A549 treated with CORT108297 at 1 μM for 4 hours (cell line): ENCODE data around the gene FGB. TPM values are rescaled to one million over a fixed set of nuclear protein-coding genes. Genes with fewer than 3 reads are reported as not detected.

Source experiments
- total RNA-seq: library from RNA; stranded (reverse); fragments of 200-300 nt; extraction: Qiagen RNA extraction; gene quantifications from 5 replicates; pipeline ENCODE4 v1.2.3, GENCODE V29; 2022

FGB gene
- total RNA-seq, result 11.4 to 17.7 TPM (median 12.9 TPM) in 5 replicates

DNA sequence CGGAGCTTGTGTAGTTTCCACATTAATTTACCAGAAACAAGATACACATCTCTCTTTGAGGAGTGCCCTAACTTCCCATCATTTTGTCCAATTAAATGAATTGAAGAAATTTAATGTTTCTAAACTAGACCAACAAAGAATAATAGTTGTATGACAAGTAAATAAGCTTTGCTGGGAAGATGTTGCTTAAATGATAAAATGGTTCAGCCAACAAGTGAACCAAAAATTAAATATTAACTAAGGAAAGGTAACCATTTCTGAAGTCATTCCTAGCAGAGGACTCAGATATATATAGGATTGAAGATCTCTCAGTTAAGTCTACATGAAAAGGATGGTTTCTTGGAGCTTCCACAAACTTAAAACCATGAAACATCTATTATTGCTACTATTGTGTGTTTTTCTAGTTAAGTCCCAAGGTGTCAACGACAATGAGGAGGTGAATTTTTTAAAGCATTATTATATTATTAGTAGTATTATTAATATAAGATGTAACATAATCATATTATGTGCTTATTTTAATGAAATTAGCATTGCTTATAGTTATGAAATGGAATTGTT is at the start of gene FGB:
FGB (plus strand) TSS at position 315 of the 558 bp plus-strand sequence; CDS start at position 323, 8 bp downstream.

DNA sequence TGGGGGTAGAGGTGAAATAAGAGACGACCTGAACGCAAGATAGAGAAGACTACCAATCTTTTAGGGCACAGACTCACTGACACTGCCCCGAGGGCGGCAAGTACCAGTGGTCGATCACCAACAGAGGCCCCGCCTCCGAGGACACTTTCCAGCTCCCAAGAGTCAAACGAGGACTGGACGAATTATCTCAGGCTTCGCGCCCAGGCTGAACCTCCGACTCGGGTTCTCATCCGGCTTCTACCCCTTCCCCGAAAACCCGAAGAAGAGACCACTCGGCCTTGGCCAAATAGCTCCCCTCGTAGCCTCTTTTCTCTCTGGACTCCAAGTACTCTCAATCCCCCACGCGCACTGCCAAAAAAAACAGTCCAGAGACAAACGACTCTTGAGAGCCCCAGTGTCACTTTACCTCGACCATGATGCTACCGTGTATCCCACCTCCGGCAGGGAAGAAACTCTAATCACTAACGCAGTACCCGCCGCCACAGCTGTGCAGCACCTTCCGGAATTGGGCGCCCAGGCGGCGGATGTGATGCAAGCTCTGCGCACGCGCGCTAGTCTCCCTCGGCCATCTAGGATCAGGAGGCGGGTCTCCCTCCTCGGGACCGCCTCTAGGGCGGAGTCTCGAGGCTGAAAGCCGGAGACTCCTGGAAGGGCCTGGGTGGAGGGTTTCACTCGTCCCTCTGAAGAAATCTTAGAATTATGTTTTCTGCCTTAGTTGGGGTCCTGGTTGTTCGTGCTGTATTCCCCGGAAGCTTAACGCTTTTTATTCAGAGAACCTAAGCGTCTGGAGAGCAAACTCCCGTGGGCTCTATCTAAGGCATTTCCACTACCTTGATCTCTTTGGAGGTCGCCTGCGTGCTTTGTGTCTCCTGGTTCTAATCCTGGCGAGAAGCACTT is 12.7 kb upstream of the FGB start, which contains the start of gene PLRG1:
PLRG1 (minus strand) TSS at position 507 of the 897 bp plus-strand sequence; CDS start at position 415, 92 bp downstream.

DNA sequence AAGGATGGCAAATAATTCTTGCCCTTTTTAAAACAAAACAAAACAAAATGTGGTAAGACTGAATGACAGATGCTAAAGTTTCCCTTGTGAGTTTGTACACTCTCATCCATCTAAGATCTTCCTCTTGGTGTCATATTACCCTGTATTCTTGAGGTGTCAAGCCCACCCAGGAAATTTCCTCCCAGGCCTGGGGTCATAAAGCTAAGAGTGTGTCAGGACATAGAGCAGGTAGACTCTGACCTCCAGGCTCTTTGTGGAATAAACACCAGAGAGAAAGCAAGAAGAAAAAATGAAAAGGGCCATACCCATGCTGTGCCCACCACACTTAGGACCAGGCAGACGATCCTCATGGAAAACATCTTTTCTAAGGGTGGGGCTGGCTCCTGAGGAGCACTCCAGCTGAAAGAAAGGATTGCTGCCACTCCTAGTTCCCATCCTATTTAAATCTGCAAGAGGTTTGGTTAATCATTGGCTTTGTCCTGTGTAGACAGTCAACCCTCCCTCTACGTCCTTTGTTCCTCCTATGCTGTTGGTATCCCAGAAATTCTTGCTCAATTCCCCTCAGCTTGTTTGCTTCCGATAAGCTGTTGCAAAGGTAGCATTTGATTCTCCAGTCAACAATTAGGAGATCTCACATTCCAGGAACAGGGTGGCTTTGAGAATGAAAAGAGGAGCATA is 27.7 kb downstream of the FGB start, which contains the start of gene FGA:
FGA (minus strand) TSS at position 414 of the 678 bp plus-strand sequence; CDS start at position 359, 55 bp downstream.

GRCh38 chr4:154612472-154613414 is 49.9 kb downstream of the FGB start, which contains the start of gene FGG:
FGG (minus strand) TSS chr4:154612656; CDS start chr4:154612609, 47 bp downstream.

Other genes starting within 250 kb of the FGB start
- gene DCHS2, start 71.2 kb upstream of the FGB start, total RNA-seq, result not detected in 5 replicates
- gene PLRG1, start 12.6 kb upstream of the FGB start, total RNA-seq, result 55.6 to 60.1 TPM (median 58.3 TPM) in 5 replicates
- gene FGA, start 27.7 kb downstream of the FGB start, total RNA-seq, result 8.5 to 12.2 TPM (median 9.7 TPM) in 5 replicates
- gene FGG, start 49.6 kb downstream of the FGB start, total RNA-seq, result 4.4 to 7.2 TPM (median 4.8 TPM) in 5 replicates
- gene LRAT, start 181.0 kb downstream of the FGB start, total RNA-seq, result 0.05 to 0.30 TPM in 2 of 5 replicates, not detected in the others
- not detected in 5 replicates for gene RBM46, start 218.3 kb downstream of the FGB start, total RNA-seq